Prostate gland (tissue), 2 donors: ENCODE data around the gene KASH5. TPM values are rescaled to one million over a fixed set of nuclear protein-coding genes. Genes with fewer than 3 reads are reported as not detected.

ENCODE experiments used
- DNase-seq: peaks from one replicate; pipeline ENCODE4 v3.0.0-alpha.2; 2019; ENCODE audit warnings: low spot score
- H3K27ac ChIP-seq, 2 donors: fragments of 200-600 bp; sonication (generic); 2 replicates each; pipeline ENCODE4 v1.5.1; 2017 to 2019
- H3K27me3 ChIP-seq: fragments of 200-600 bp; sonication (generic); replicated peaks from 2 replicates; pipeline ENCODE4 v1.5.1; 2019; ENCODE audit not compliant: insufficient read depth
- H3K36me3 ChIP-seq, 2 donors: fragments of 200-600 bp; sonication (generic); 1 replicate in 1 of 2; 2 replicates in 1 of 2; pipeline versions ENCODE4 v1.5.1 to v1.8.1; 2017 to 2019
- H3K4me1 ChIP-seq: fragments of 200-600 bp; sonication (generic); replicated peaks from 2 replicates; pipeline ENCODE4 v1.5.1; 2019
- H3K4me3 ChIP-seq, 2 donors: fragments of 200-600 bp; sonication (generic); 2 replicates each; pipeline ENCODE4 v1.5.1; 2017 to 2019
- H3K9me3 ChIP-seq: fragments of 200-600 bp; sonication (generic); 2 replicates; pipeline ENCODE4 v1.5.1; 2017
- POLR2A ChIP-seq: fragments of 450-650 bp; IDR thresholded peaks from one replicate; pipeline ENCODE4 v1.6.1; 2016; ENCODE audit warnings: antibody characterized with exemption, mild to moderate bottlenecking
- POLR2AphosphoS5 ChIP-seq: sonication (generic); formaldehyde crosslinking; IDR thresholded peaks from one replicate; pipeline ENCODE4 v1.6.1; 2017; ENCODE audit warnings: antibody characterized with exemption
- WGBS: methylation state at CpG from one replicate; pipeline ENCODE4 v1.1.5; 2018; 5-methylcytosine and 5-hydroxymethylcytosine counted together
- intact Hi-C: fragments of 100-400 bp; cut with DNase I; formaldehyde crosslinking; loops from one replicate; pipeline ENCODE4 v1.14.2; 2022
- total RNA-seq, 2 donors: library from RNA; depleted of rRNA; stranded (reverse); fragments of >200 nt; gene quantifications; one replicate each; pipeline ENCODE4 v1.1.0, GENCODE V29; 2016
- TF ChIP-seq, protein P1 (sequence below), 4 experiments: fragments of 200-600 bp in 2 of 4; fragments of 450-650 bp in 2 of 4; sonication (generic) in 2 of 4; IDR thresholded peaks; 1 replicate in 3 of 4; 2 replicates in 1 of 4; pipeline ENCODE4 v1.5.1; 2016 to 2019; ENCODE audit warnings: antibody characterized with exemption in 4 of 4, mild to moderate bottlenecking in 2 of 4, moderate library complexity in 2 of 4

KASH5 gene
- total RNA-seq, 2 donors from 2014 or later, result 13.1 TPM; not detected in 1

DNA sequence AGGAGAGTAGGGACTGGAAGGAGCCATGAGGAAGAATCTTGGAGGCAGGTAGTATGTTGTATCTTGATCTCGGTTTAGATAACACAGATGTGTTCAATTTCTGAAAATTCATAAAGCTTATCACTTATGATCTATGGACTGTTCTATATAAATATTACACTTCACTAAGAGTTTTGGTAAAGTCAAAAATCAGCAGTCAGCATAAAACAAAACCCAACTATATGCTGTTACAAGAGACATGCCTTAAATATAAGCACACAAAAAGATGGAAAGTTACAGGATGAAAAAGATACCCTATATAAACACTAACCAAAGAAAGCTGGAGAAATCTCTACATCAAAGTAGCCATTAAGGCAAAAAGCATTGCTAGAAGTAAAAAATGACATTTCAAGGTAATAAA is 4.5 kb upstream of the KASH5 start:
- intact Hi-C loops, result no loop called here
- WGBS, result 42% methylated on average over 1 of the region's 1 CpG

DNA sequence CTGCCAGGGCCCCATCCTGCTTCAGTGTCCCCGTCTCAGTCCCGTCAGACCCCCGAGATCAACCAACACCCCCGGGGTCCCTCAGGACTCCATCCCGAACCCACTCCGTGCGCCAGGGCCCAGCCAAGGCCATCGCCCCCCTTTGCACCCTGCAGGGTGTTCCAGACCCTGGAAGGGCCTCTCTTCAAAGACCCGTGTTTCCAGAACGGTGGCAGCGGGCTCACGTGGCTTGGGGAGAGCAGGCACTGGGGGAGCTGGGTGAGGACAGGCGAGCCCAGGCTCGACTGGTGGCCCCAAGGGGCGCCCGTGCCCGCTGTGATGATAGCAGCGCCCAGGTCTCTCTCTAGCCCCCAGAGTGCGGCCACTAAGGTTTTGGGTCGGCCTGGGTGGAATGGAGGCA is 1.4 kb downstream of the KASH5 start:
- WGBS, result 85% methylated on average over 20 of the region's 20 CpGs
- intact Hi-C loops, result no loop called here
- no peaks in the 10 kb centered on the region for H3K4me1 ChIP-seq
- no peak overlapping the region for H3K4me3 ChIP-seq
- DNase-seq, result no peak
- no peaks in the 10 kb centered on the region for H3K27me3 ChIP-seq
- no peak for TF ChIP-seq POLR2A
- TF ChIP-seq POLR2AphosphoS5, result no peak
- TF ChIP-seq, protein P1, sequence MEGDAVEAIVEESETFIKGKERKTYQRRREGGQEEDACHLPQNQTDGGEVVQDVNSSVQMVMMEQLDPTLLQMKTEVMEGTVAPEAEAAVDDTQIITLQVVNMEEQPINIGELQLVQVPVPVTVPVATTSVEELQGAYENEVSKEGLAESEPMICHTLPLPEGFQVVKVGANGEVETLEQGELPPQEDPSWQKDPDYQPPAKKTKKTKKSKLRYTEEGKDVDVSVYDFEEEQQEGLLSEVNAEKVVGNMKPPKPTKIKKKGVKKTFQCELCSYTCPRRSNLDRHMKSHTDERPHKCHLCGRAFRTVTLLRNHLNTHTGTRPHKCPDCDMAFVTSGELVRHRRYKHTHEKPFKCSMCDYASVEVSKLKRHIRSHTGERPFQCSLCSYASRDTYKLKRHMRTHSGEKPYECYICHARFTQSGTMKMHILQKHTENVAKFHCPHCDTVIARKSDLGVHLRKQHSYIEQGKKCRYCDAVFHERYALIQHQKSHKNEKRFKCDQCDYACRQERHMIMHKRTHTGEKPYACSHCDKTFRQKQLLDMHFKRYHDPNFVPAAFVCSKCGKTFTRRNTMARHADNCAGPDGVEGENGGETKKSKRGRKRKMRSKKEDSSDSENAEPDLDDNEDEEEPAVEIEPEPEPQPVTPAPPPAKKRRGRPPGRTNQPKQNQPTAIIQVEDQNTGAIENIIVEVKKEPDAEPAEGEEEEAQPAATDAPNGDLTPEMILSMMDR (IDR thresholded peaks at IDR 0.05), result no peak
- no peaks in the 10 kb centered on the region for H3K36me3 ChIP-seq
- H3K27ac ChIP-seq, result no peak overlapping the region
- no peaks in the 10 kb centered on the region for H3K9me3 ChIP-seq

More for the DNA sequence above, 4.5 kb upstream of the KASH5 start:
- Histone ChIP-seq H3K4me1 (no peaks in the 10 kb centered on the region), H3K4me3 (no peak overlapping the region), H3K36me3 (no peaks in the 10 kb centered on the region), H3K27me3 (no peaks in the 10 kb centered on the region), H3K9me3 (no peaks in the 10 kb centered on the region), H3K27ac (no peak overlapping the region)
- DNase-seq, result no peak
- no peak for TF ChIP-seq POLR2AphosphoS5
- TF ChIP-seq POLR2A, result no peak
- TF ChIP-seq, protein P1 (IDR thresholded peaks at IDR 0.05), result no peak

DNA sequence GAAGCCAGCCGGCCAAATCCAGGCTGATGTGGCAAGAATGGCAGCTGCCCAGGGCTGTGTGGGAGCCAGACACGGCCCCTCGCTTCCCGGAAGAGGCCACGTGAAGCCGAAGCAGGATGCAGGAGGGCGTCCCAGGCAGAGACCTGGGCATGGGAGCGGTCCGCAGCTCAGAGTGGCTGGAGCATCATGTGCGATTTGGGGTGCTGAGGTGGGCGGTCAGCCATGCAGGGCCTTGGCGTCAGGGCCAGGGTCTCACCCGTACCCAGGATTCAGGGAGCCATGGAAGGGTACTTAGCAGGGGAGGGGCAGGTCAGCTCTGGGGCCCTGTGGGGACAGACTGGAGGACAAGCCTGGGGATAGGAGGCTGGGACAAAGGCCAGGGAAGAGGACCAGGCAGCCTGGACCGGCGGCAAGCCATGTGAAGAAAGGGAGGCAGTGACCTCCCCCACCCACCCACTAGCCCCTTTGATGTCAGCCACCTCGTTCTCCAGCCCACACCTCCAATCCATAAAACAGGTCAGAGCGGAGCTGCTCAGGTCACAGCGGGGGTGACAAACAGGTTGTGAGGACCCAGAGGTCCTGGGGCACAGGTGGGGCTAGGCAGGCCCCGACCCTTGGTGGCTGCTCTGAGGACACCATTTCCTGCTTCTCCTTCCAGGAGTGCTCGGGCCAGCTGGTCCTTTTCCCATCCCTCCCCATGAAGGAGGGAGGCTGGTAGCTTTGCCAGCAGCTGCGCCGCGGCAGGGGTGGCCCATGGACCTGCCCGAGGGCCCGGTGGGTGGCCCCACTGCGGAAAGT is 2.3 kb downstream of the KASH5 start:
- Histone ChIP-seq H3K4me3 (no peak overlapping the region), H3K36me3 (no peaks in the 10 kb centered on the region), H3K27ac (no peak overlapping the region), H3K4me1 (no peaks in the 10 kb centered on the region), H3K9me3 (no peaks in the 10 kb centered on the region), H3K27me3 (no peaks in the 10 kb centered on the region)
- WGBS, result 55% methylated on average over 26 of the region's 26 CpGs
- TF ChIP-seq, protein P1 (IDR thresholded peaks at IDR 0.05), result no peak
- no peak for TF ChIP-seq POLR2AphosphoS5
- no peak for DNase-seq
- intact Hi-C loops, result no loop called here

DNA sequence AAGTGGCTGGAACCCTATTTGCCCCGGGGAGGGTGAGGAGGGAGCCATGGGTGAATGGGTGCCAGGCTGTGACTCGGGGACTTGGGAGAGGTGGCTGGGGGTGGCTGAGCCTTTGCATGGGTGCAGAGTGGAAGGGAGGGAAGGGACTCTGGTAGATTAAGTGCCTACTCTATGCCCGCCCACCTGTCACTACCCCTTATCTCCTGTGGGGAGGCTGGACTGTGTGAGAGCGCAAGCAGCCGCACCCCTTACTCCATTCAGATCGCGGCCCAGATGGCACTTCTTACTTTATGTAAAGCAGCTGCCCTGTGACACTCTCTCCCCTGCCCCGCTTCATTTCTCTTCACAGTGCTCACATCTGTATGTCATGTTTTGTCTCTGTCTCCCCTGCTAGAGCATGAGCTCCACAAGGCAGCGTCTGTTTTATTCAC is 2.9 kb downstream of the KASH5 start:
- Histone ChIP-seq H3K9me3 (no peaks in the 10 kb centered on the region), H3K27ac (no peak overlapping the region), H3K4me3 (no peak overlapping the region), H3K27me3 (no peaks in the 10 kb centered on the region), H3K36me3 (no peaks in the 10 kb centered on the region), H3K4me1 (no peaks in the 10 kb centered on the region)
- no peak for DNase-seq
- 43% methylated on average over 9 of the region's 9 CpGs for WGBS
- intact Hi-C loops, result no loop called here
- TF ChIP-seq POLR2A (no peak), POLR2AphosphoS5 (no peak)
- TF ChIP-seq, protein P1 (IDR thresholded peaks at IDR 0.05), result no peak
